BE2C (cell line): ENCODE data around the gene PAAF1.

Experiments used
- DNase-seq: peaks from one replicate; pipeline ENCODE4 v3.0.0-alpha.2; 2020
- H3K27me3 ChIP-seq: fragments of 250-450 bp; sonication (Bioruptor Pico); 2 replicates; pipeline ENCODE4 v1.5.1; 2020; ENCODE audit warnings: mild to moderate bottlenecking
- H3K36me3 ChIP-seq: fragments of 250-450 bp; sonication (Bioruptor Pico); 2 replicates; pipeline ENCODE4 v1.5.1; 2020; ENCODE audit warnings: mild to moderate bottlenecking
- H3K4me1 ChIP-seq: fragments of 250-450 bp; sonication (Bioruptor Pico); 2 replicates; pipeline ENCODE4 v1.5.1; 2020
- H3K4me3 ChIP-seq: 2 replicates; pipeline ENCODE4 v1.5.1; 2011; ENCODE audit warnings: low read depth, low read length
- H3K9me3 ChIP-seq: fragments of 250-450 bp; sonication (Bioruptor Pico); 2 replicates; pipeline ENCODE4 v1.5.1; 2020
- TF ChIP-seq, protein P1 (sequence below): IDR thresholded peaks from 2 replicates; pipeline ENCODE4 v1.5.1; 2012; ENCODE audit warnings: mild to moderate bottlenecking, low read depth, low read length

The PAAF1 gene

DNA sequence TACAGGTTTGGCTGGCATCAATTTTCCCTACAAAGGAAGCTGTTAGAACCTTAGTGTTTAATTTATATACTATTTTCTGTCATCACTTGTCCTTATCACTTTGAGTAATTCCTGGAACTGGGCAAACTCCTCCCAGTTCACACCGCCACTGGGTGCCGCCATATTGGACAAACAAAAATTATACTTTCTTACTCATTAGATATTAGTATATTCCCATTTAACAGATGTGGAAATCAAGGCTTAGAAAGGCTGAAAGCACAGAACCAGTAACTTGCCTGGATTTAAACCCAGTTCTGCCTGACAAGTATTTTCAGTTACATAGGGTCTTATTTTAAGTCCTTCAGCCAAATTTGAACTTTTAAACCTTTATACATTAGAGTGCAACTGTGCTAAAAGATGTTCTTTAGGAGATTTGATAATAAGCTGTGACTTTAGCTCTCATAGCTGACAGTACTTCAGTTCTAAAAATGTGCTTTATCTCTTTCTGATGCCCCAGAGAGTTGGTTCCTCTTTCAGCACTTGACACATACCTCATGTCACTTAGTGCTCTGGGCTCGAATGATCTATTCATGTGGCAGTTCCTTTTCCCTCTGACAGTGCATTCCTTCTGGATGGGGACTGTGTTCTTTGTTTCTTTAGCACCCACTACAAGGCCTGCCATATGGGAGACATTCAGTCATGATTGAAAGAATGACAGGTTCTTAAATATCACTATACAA is 25.6 kb upstream of the PAAF1 start:
- peaks cover 23% of the 10 kb centered on the region for H3K36me3 ChIP-seq

DNA sequence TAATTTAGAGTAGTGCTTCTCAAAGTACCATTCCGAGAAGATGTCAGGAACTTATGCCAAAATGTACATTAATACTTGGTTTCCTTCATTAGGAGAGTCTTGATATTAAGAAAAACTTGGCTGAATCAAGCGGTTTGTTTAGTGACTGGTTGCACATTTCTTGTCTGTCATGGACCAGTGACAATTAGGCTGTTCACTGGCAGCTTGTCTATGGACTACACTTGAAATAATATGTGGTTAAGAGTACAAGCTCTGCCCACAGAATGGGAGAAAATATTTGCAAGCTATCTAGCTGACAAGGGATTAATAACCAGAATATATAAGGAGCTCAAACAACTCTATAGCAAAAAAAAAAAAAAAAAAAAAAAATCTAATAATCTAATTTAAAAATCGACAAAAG is 24.8 kb upstream of the PAAF1 start:
- no peak overlapping the region for H3K4me3 ChIP-seq
- TF ChIP-seq, protein P1, sequence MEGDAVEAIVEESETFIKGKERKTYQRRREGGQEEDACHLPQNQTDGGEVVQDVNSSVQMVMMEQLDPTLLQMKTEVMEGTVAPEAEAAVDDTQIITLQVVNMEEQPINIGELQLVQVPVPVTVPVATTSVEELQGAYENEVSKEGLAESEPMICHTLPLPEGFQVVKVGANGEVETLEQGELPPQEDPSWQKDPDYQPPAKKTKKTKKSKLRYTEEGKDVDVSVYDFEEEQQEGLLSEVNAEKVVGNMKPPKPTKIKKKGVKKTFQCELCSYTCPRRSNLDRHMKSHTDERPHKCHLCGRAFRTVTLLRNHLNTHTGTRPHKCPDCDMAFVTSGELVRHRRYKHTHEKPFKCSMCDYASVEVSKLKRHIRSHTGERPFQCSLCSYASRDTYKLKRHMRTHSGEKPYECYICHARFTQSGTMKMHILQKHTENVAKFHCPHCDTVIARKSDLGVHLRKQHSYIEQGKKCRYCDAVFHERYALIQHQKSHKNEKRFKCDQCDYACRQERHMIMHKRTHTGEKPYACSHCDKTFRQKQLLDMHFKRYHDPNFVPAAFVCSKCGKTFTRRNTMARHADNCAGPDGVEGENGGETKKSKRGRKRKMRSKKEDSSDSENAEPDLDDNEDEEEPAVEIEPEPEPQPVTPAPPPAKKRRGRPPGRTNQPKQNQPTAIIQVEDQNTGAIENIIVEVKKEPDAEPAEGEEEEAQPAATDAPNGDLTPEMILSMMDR = no peak
- H3K36me3 ChIP-seq = peaks cover 19% of the 10 kb centered on the region
- H3K9me3 ChIP-seq = no peaks in the 10 kb centered on the region
- no peaks in the 10 kb centered on the region for H3K27me3 ChIP-seq
- no peak for DNase-seq
- H3K4me1 ChIP-seq = no peaks in the 10 kb centered on the region

More for the DNA sequence above, 25.6 kb upstream of the PAAF1 start:
- Histone ChIP-seq H3K4me3 (no peak overlapping the region), H3K4me1 (no peaks in the 10 kb centered on the region), H3K9me3 (no peaks in the 10 kb centered on the region), H3K27me3 (no peaks in the 10 kb centered on the region)
- TF ChIP-seq, protein P1 = no peak
- no peak for DNase-seq

DNA sequence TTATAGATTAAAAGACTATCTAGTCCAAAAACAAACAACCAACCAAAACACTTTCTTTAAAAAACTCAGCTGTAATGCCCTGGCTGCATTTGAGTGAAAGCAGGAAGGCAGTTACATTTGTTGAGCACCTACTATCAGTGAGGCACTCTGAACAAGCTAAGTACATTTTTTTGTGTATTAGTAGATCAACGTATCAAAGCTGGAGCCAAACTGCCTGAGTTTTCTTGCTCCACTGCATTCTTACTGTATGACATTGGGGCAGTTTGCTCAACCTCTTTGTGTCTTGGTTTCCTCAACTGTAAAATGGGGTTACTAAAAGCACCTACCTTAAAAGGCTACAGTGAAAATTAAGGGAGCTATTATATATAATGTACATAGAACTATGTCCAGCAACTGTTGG is 22.1 kb upstream of the PAAF1 start:
- TF ChIP-seq, protein P1 = no peak
- no peak for DNase-seq
- peaks cover 16% of the 10 kb centered on the region for H3K36me3 ChIP-seq
- no peaks in the 10 kb centered on the region for H3K27me3 ChIP-seq
- no peaks in the 10 kb centered on the region for H3K9me3 ChIP-seq
- H3K4me3 ChIP-seq = no peak overlapping the region
- no peaks in the 10 kb centered on the region for H3K4me1 ChIP-seq

DNA sequence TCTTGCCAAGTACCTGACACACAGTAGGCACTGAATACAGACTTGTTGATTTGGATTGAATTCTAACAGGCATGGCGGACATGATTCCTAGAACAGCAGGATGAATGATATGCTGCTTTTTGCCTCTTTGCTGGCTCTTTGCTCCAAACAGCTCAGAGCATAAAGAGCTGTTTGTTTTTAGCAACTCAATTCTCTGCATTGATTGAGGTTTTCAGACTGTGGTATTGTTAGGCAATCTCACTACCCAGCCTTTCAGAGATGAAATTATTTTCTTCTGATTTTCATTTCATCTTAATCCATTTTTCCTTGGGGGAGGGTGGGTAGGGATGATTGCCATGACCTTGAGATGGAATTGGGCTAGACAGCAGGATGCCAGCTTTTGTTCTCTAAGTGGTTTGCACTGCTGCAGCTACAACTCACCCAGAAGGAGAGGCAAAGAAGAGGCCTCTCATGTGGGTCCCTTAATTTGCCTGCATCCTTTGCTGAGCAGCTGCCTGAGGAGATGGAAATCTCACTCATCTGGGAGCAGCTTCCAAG is 20.7 kb upstream of the PAAF1 start:
- no peaks in the 10 kb centered on the region for H3K9me3 ChIP-seq
- peaks cover 25% of the 10 kb centered on the region for H3K36me3 ChIP-seq
- no peak overlapping the region for H3K4me3 ChIP-seq
- H3K4me1 ChIP-seq = no peaks in the 10 kb centered on the region
- no peaks in the 10 kb centered on the region for H3K27me3 ChIP-seq
- peak; percentile 15 for DNase-seq
- TF ChIP-seq, protein P1 = no peak

DNA sequence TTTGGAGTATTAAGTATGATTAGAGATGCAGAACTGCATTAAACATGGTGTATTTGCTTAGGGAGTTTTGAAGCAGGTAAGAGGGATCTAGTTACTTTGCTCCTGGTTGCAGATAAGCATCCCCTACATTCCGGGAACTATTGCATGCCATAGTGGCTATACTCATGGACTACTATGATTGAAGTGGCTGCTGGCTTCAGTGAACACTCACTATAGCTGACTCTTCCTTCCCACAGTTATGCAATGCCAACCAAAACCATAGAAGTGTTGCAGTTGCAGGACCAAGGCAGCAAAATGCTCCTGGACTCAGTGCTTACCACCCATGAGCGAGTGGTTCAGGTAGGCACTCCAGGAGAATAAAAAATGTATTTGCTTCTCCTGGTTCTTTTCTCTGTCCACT is 17.1 kb upstream of the PAAF1 start:
- Histone ChIP-seq H3K9me3 (no peaks in the 10 kb centered on the region), H3K4me1 (no peaks in the 10 kb centered on the region), H3K36me3 (peaks cover 51% of the 10 kb centered on the region), H3K4me3 (no peak overlapping the region), H3K27me3 (no peaks in the 10 kb centered on the region)
- TF ChIP-seq, protein P1 = no peak
- DNase-seq = no peak

DNA sequence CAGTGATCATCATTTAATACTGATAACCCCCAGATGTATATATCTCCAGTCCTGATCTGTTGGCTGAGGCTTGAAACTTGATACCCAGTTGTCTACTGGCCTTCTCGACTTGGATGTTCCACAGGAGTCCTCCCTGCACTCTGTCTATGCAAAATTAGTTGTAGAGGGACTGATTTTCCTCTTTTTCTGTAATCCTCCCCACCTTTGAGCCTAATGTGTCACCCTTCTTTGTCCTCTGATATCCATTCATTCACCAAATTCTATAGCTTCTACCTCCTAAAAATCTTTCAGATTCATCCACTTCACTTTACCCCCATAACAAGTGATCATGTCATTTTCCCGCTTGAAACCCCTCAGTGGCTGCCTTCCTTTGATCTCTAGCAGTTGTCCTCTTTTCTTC is 16.6 kb upstream of the PAAF1 start:
- no peaks in the 10 kb centered on the region for H3K9me3 ChIP-seq
- no peaks in the 10 kb centered on the region for H3K4me1 ChIP-seq
- H3K36me3 ChIP-seq = peaks cover 54% of the 10 kb centered on the region
- TF ChIP-seq, protein P1 = no peak
- DNase-seq = no peak
- H3K4me3 ChIP-seq = no peak overlapping the region
- H3K27me3 ChIP-seq = no peaks in the 10 kb centered on the region
